GM19455 (cell line): ENCODE measurements around the gene MCAT.

Source experiments
- ATAC-seq: cut with Tn5 transposase; IDR thresholded peaks from one replicate; pipeline ENCODE4 v1.9.1; 2021; ENCODE audit not compliant: unreplicated experiment

Gene MCAT, protein sequence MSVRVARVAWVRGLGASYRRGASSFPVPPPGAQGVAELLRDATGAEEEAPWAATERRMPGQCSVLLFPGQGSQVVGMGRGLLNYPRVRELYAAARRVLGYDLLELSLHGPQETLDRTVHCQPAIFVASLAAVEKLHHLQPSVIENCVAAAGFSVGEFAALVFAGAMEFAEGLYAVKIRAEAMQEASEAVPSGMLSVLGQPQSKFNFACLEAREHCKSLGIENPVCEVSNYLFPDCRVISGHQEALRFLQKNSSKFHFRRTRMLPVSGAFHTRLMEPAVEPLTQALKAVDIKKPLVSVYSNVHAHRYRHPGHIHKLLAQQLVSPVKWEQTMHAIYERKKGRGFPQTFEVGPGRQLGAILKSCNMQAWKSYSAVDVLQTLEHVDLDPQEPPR

DNA sequence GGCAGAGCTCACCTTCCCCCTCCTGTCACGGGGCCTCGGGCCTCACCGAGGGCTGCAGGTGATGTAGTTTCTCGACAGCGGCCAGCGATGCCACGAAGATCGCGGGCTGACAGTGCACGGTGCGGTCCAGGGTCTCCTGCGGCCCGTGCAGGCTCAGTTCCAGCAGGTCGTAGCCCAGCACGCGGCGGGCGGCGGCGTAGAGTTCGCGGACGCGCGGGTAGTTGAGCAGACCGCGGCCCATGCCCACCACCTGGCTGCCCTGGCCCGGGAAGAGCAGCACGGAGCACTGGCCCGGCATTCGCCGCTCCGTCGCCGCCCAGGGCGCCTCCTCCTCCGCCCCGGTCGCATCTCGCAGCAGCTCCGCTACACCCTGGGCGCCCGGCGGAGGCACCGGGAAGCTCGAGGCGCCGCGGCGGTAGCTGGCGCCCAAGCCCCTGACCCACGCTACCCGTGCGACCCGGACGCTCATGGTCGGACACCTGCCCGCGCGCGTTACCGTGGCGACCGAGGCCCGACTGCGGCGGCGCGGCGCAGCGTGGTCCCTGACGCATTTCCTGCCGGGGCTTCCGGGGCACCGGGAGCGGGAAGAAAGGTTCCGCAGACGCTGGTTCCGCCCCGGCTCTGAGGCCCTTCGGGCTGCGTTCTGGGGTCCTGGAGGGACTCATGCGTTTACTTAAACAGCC is at the start of gene MCAT:
Gene MCAT (minus strand): TSS at position 519 of the 683 bp plus-strand sequence. CDS start 50 bp downstream, at position 469.
- peak; percentile 78 for ATAC-seq

DNA sequence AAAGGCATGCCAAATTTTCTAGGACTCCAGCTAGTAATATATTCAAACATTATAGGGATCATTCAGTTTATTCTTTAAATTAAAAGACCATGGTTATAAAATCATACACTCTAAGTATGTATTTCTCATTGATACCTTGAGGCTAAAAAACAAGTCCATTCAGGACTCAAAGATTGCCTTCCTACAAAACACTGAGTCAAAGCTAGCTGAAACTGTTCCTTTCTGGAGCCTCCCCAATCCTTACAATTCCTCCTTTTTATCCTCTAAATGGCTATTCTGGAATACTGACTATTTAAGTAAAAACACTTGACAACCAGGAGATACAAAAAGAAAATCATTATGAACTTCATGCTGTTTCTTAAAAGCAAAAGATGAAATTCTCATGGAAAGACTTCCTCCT is 48.6 kb upstream of the MCAT start:
- ATAC-seq, result no peak

DNA sequence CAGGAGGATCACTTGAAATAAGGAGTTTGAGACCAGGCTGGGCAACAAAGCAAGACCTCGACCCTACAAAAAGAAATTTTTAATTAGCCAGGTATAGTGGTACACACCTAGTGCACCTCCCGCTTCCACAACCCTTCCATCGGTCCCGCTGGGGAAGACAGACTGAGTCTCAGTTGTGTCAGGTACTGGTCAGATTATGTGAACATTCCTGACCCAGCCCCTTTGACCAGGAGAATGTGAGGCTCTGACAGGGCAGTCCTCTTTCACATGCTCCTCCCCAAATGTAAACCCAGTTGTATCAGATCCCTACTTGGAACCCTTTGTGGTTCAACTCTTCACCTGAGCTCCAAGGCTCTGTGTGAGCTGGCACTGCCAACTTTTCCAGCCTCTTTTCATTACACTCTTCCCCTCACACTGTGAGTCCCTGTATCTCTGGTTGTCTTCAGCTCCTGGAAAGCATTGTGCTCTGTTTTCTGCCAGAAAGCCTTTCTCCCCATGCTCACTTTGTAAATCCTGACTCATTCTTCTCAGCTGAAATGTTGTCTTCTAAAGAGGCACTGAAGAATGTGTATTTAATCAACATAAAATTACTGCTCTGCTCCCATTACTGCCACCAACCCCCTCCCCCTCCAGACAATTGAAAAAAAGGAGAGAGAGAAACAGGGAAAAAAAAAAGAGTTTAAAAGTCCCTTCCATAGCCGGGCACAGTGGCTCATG is 45.8 kb upstream of the MCAT start:
- ATAC-seq, result no peak

DNA sequence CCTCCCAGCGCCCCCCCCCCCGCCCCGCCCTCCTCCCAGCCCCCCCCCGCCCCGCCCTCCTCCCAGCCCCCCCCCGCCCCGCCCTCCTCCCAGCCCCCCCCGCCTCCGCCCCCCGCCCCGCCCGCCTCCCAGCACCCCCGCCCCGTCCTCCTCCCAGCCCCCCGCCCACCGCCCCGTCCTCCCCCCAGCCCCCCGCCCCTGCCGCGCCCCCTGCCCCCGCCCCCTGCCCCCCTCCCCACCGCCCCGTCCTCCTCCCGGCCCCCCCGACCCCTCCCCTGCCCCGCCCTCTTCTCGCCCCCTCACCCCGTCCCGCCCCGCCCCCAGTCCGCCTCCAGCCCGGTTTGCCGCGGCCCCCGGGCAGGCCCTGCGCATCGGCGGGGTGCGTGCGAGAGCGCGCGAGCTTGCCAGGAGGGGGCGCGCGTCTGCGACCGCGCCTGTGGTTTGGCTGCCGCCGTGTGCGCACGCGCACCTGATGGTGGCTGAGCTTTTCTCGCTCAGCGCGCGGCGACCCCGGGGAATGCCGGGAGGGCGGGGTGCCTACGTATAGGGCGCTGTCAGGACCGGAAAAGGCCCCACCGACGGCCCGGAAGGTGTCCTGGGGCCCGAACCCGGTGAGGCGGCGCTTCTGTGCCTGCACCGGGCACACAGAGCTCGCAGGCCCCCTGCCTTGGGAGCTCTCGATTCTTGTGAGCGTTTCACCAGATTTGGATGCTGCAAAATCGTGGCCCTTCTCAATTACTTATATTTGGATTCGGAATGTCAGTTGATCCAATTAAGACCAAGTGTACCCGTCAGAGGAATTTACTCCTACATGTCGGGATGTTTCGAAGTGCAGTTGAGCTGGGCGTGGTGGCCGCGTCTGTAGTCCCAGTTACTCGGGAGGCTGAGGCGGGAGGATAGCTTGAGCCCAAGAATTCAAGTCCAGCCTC is 44.2 kb upstream of the MCAT start:
- ATAC-seq, result peak; percentile 67

DNA sequence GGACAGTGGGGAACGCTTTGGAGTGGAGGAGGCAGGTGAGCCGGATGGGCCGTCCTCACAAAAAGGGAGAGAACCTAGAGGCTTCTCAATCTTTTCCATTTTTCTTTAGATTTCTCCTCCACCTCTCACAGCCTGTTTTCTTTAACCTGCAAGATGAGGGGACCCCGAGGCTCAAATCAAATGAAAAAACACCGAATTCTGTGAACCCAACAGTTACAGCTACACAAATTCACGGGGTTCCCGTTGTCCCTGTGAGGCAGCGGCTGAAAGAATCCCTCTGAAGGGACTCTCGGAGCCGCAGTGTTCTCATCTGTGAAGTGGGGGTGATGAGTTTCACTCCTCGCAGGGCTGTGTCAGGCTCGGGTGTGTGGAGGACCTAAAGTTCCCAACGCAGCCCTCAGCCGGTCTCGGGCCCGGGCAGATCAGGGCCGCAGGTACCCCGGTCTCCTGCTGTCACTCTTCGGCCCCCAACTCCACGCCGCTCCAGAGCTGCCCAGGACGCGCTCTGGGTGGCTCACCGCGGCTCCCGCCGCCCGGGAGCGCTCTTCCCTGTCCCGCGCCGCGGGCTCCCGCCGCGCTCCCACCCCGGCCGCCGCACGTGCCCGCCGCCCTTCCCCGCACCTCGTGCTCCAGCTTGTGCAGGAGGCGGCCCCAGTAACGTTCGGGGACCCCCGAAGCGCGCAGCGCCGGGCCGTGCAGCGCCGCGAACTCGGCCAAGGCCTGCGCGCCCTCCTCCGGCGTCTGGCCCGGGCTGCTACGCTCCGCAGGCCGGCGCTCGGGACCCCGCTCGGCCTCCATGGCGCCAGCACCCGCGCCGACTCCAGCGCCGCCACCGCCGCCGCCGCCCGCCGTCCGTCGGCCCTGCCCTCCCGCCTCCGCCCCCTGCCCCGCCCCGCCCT is 43.3 kb upstream of the MCAT start, which contains the start of gene TTLL12:
Gene TTLL12 (minus strand): TSS at position 863 of the 899 bp plus-strand sequence. CDS start 65 bp downstream, at position 798.
- ATAC-seq, result peak; percentile 45

DNA sequence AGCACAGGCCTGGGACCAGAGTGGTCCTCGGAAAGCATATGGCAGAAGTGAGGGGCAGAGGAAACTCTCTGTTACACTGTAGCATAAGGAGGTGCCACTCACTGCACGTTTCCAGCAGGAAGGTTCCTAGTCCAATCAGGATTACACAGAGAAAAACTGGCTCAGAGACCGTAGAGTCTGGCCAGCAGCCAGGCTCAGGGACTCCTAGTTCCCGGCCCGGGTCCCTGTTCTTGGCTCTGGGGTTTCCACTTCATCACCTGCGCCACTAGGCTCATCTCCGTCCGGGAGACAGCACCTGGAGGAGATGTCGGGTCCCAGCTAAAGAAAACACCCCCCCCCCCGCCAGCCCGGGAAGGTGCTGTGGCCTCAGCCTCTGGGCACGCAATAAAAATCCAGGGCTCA is 42.7 kb upstream of the MCAT start:
- no peak for ATAC-seq

DNA sequence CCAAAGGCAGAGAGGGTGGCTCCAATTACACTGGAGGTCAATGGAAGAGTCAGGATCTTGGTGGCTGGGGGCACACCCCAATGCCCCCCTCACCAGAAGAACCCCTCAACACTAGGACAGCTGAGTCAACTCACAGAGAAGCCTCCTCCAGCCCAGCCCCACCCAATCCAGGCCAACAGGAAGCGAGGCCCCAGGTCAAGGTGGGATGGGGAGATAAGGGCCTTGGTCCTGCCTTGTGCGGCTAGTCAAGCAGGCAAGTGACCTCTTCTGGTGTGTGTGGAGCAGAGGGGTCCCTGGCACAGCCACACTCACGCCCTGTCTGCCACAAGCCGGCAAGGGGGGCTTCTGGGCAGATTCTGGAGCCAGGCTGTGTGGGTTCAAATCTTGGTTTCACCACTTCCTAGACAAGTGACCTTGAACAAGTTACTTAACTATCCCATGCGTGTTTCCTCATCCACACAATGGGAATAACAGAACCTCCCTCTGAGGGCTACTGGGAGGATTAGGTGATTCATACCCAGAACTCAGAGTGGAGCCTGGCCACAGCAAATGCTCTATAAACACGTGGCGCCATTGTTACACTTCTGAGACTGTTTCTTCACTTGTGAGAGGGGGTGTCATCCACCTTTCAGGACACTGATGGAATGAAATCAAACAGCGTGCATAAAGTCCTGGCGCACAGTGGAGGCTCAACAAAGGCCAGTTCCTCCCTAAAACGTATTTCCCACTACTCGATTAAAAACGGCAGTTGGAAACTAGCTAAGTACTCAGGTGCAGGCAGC is 40.5 kb upstream of the MCAT start:
- no peak for ATAC-seq

DNA sequence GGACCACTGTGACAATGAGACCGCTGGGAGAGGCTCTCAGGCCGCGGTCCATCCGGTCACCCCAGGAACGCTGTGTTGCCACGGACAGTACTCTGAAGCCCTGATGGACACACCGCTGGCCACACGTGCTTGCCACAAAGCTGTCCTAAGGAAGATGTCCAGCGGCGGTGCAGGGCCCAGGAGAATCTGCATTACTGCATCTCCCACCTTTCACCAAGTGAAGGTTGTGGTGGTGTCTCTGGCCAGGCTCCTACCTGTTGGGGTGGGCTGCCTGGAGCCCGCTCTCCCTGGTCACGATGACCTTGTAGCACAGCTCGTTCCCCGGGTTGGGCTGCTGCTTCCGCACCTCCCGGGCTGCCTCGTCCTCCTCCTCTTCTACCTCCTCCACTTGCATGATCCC is 39.5 kb upstream of the MCAT start:
- no peak for ATAC-seq

DNA sequence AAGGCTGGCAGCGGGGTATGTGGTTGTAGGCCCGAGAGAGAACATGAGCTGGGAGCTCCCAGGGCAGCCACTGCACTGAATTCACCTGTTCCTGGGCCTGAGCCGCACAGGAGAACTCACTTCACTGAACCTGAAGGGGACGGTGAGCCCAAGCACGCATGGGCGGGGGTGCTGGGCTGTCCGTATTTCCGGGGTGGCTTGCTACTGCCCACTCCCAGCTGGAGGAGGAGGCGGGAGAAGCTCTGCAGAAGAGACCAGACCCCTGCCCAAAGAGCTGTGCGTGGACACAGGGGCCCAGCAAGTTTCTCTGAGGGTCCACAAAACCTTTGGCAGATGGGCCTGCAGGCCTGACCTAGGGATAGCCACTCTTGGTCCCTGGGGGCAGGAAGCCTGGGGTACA is 38.9 kb upstream of the MCAT start:
- ATAC-seq, result no peak

DNA sequence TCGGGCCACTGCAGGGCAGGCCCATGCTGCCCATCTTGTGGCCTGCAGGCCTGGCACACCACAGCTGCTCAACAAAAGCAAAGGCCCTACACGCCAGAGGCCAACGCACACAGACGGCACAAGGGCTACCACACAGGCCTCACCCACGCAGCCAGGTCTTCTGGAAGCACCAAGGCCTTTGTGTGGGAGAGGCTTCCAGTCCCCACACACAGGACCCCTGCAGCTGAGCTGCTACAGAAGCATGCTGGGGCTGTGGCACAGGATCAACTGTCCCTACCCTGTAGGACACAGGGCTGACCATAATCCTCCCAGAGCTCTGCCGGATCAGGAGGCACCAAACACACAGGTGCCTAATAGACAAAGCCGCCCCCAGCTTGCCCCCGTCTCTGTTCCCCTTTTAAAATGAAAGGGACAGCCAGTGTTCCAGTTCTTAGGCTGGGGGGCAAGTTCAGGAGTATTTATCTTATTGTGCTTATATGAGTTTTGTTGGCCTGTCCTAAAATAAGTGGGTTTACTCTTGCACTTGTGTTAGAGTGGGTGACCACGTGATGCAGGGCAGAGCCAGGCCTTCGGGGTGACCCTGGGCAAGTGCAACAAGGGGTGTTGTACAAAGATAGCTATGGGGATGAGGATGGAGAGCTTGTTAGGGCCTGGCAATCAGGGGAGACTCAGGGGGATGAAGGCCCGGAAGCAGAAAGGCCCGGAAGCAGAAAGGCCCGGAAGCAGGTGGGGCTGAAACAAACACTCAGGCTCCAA is 38.3 kb upstream of the MCAT start:
- ATAC-seq, result no peak

DNA sequence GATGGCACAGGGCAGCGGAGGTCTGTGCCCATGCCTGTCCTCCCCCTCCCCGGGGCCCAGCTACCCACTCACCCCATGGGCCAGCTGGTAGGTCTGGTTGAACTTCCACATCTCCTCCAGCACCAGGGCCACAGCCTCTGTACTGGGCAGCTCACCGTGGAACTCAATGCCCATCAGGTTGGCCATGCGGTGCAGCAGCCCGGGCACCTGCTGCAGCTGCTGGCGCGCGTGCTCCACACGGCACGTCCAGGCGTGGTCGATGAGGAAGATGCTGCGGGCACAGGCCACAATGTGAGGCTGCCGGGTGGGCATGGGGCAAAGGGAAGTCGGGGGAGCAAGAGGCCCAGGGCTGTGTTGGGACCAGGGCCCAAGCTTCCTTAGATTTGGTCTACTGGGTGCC is 37.5 kb upstream of the MCAT start:
- ATAC-seq, result no peak

DNA sequence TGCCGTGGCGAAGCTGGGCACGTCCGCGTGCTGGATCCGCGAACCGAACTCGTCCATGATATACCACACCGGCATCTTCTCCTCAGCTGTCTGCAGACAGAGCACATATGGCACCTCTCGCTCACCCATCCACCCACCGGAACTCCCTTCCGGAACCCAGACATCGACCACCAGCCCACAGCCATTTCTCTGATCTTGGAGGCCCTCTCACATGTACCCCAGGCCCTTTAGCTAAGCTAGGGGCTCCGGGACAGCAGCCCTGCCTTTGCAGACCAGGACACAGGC is 36.7 kb upstream of the MCAT start:
- no peak for ATAC-seq

DNA sequence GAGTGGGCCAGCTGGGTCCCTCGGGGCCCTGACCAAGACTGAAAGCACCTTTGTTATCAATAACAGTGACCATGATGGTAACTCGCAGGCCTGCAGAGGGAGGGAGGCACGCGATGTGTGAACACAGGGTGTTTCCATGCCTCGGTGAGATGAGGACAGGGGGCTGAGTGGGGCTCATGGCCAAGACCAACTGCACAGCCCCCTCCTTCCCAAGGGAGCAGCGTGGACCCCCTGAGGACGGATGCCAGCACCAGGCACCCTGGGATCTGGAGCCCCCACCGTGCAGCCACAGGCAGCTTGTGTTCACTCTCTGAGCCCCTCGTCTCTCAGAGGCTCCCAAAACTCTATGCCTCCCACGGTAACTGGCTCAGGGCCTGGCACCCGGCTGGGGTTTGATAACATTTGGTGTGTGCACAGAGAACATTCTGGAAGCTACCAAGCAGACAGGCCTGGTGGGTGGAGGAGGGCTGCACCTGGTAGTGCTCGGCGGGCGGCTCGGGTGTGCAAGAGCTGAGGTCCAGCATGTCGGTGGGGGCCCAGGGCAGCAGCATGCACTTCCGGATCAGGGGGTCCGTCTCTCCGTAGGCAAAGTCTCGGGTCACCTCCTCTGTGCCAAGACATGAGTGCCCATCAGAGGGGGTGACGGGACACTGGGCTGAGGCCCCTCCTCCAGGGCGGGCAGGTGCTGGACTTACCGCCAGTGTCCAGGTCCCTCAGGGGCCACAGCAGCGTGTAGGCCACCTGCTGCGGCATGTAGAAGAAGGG is 36.1 kb upstream of the MCAT start:
- ATAC-seq, result no peak

DNA sequence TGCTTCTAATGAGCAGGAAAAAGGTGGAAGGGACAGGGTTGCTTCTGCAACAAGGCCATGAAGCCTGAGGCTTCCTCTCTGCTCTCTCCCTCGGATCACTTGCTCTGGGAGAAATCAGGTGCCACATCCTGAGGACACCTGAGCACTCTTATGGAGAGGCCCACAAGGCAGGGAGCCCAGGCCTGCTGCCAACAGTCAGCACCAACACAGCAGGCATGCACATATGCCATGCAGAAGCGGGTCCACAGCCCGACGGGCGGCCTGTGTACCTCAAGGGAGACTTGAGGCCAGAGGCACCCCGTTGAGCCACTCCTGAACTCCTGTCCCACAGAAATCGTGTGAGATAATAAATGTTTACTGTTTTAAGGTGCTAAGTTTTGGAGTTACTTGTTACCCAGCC is 34.3 kb upstream of the MCAT start:
- ATAC-seq, result no peak

DNA sequence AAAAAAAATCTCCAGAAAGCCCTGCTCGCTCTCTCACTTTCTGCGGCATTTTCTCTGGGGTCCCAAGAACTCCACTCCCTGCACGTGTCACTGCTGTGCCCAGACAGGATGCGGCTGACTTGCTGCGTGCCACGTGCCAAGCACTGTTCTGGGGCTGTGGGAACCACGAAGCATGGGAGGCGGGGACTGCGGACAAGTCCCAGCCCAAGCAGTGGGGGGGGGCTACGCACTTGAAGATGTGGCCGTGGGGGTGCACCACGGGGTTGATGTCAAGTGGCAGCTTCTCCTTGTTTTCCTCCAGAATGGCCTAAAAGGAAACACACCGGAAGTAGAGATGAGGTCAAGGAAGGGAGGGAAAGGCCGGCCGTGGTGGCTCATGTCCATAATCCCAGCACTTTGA is 32.9 kb upstream of the MCAT start:
- ATAC-seq, result no peak

DNA sequence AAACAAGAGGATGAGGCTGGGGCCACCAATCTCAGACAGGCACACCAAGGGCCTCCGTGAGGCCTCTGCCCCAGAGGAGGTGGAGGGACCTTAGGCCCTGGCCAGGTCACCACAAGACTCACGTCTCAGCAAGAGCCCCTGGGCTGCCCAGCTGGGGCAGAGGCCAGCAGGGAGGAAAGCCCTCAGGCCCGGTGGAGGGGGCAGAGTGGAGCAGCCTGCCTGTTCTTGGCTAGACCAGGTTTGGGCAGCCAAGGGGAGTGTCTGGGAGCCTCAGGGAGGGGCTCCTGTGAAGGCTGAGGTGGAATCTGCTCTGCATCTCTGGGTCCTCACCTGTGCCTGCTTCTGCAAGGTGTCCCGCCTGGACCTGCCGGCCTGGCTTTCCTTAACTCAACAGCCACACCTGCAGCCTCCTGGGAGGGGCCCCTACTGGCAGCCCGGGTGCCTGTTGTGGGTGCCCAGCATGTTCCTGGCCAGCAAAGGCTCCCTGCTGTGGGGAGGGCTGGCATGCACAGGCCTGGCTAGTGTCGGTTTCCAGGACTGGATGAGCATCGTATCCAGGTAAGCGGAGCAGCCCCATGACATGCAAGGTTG is 31.8 kb upstream of the MCAT start:
- no peak for ATAC-seq

DNA sequence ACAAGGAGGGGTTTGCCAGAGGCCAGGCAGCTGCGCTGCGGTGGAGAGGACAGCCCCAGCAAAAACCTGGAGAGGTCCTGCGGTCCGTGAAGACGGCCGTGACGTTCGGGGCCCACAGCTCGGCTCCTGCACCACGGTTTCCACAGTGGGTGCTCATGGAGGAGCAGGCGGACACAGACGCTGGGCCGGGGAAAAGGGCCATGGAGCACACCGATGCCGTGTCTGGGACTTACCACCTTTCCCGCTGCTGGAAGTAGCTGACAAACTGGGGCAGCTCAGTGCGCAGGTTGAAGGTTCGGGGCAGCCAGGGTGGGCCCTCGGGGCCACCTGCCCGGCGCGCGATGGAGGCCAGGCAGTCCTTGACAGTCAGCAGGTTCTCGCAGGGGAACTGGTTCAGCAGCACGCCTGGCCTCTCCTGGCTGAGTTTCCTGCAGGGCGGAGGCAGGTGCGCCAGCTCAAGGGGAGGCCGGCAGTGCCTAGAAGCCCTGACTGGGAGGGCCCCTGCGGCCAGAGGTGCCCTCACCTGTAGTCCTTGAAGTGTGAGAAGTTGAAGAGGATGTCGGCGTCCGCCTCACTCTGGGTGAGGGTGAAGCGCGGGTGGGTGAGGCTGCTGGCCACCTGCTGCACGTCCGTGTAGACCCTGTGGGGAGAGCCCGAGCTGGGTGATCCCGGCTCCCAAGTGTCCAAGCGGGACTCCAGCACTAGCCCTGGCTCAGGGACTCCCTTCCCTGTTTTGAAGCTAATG is 30.9 kb upstream of the MCAT start:
- ATAC-seq, result no peak
